ENCODE data around the gene CPED1.

CPED1 gene

DNA sequence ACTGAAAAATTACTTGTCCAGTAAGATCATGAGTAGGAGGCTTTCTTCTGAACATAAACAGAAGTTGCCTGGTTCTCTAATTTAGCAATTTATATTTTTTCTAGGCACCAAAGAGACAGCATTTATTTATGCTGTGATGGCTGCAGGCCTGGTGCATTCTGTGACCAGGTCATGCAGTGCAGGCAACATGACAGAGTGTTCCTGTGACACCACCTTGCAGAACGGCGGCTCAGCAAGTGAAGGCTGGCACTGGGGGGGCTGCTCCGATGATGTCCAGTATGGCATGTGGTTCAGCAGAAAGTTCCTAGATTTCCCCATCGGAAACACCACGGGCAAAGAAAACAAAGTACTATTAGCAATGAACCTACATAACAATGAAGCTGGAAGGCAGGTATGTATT, 343.1 kb downstream of the CPED1 start:
- no peak for DNase-seq

DNA sequence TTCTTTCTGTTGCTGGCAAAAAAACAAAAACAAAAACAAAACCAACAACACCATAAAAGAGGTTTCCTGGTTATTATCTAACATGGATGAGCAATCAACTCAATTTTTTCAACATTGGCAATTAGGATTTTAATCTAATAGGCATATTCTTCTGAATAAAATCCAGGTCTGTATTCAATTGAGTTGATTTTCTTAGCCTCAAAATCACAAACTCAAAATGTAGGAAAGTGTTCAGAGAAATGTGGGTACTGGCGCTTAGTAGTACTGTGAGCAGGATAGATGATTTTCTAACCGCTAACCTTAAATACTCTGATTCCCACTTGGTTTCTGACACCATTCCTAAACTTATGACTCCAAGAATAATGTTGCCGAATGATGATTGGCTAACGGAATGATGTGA, 345.9 kb downstream of the CPED1 start:
- no peak for DNase-seq

GRCh38 chr7:121334875-121335648, 346.6 kb downstream of the CPED1 start:
- no peak for DNase-seq

DNA sequence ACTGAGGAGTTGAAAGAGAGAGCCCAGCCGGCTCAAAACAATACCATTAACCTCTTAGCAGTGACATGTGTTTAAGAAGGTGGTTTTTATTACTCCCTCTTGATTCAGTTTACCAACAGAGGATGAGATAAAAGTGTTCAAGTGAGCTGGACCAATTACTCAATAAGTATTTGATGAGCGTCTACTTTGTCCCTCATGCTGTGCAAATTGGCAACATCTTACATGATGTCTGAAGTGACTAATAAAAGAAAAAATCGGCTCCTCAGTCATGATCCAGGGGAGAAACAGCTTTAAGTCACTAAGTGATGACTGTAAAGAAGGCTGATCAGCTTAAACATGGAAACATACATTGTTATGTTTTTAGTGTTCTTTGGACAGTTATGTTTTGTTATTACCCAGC, 348.1 kb downstream of the CPED1 start:
- no peak for DNase-seq

GRCh38 chr7:121337398-121337797, 348.9 kb downstream of the CPED1 start:
- DNase-seq, result peak; percentile 46

GRCh38 chr7:121339082-121339481, 350.6 kb downstream of the CPED1 start:
- DNase-seq, result peak; percentile 6

GRCh38 chr7:121341933-121342332, 353.4 kb downstream of the CPED1 start:
- DNase-seq, result no peak

- no peak for DNase-seq
These were observed 354.1 kb downstream of the CPED1 start for GRCh38 chr7:121342631-121343030.

GRCh38 chr7:121343302-121343701, 354.8 kb downstream of the CPED1 start:
- no peak for DNase-seq

- DNase-seq, result no peak
These were observed 355.6 kb downstream of the CPED1 start for GRCh38 chr7:121344093-121344492.

- DNase-seq, result no peak
These were observed 356.0 kb downstream of the CPED1 start for GRCh38 chr7:121344497-121344896.

Data from hematopoietic multipotent progenitor cell treated with erythropoietin and hydrocortisone succinate and interleukin-3 and kit ligand, for 4 days (in vitro differentiated cells).